ENCODE results near the gene ANKH.

GRCh38 chr5:14861123-14861765 is 10.3 kb downstream of the ANKH start:
- TF ChIP-seq EZH2phosphoT487 (IDR thresholded peaks at IDR 0.05; ENCODE audit: low read depth, severe bottlenecking, unreplicated experiment), result no peak
- no peak for TF ChIP-seq CTCF (IDR thresholded peaks at IDR 0.05; ENCODE audit: poor library complexity)
